Neural cell (in vitro differentiated cells): ENCODE results near the gene MAPK9. TPM values are rescaled to one million over a fixed set of nuclear protein-coding genes. Genes with fewer than 3 reads are reported as not detected.

ENCODE experiments used
- H2AFZ ChIP-seq: fragments of 200-600, 300-800 bp; sonication (generic), shearing (Covaris generic); 2 replicates; pipeline ENCODE4 v1.6.0; 2014; ENCODE audit warnings: low read depth, mild to moderate bottlenecking, antibody characterized with exemption, low read length, moderate library complexity
- H3F3A ChIP-seq: fragments of 200-600 bp; shearing (Covaris generic); 2 replicates; pipeline ENCODE4 v1.6.1; 2016; ENCODE audit warnings: mild to moderate bottlenecking, moderate library complexity, mixed read lengths, antibody characterized with exemption, low read length; ENCODE audit not compliant: insufficient read depth, poor library complexity, severe bottlenecking
- H3K27ac ChIP-seq: fragments of 200-600, 300-800 bp; sonication (generic), shearing (Covaris generic); 2 replicates; pipeline ENCODE4 v1.5.1; 2014; ENCODE audit warnings: mild to moderate bottlenecking, low read length, moderate library complexity
- H3K27me3 ChIP-seq: fragments of 300-800, 200-600 bp; sonication (generic), shearing (Covaris generic); 2 replicates; pipeline ENCODE4 v1.6.0; 2014; ENCODE audit warnings: mild to moderate bottlenecking, low read depth, low read length, moderate library complexity; ENCODE audit not compliant: insufficient read depth
- H3K36me3 ChIP-seq: fragments of 300-800, 200-600 bp; sonication (generic), shearing (Covaris generic); 2 replicates; pipeline ENCODE4 v1.5.1; 2014; ENCODE audit warnings: mild to moderate bottlenecking, antibody characterized with exemption, low read length, moderate library complexity; ENCODE audit not compliant: insufficient read depth
- H3K4me2 ChIP-seq: fragments of 300-800, 200-600 bp; sonication (generic), shearing (Covaris generic); 2 replicates; pipeline ENCODE4 v1.6.0; 2014; ENCODE audit warnings: mild to moderate bottlenecking, low read length
- H3K4me3 ChIP-seq: fragments of 300-800, 200-600 bp; sonication (generic), shearing (Covaris generic); 2 replicates; pipeline ENCODE4 v1.5.1; 2014; ENCODE audit warnings: mild to moderate bottlenecking, low read length, moderate library complexity
- H3K79me2 ChIP-seq: fragments of 200-600 bp; shearing (Covaris generic); replicated peaks from 2 replicates; pipeline ENCODE4 v1.6.0; 2014; ENCODE audit warnings: mild to moderate bottlenecking, low read length, moderate library complexity; ENCODE audit not compliant: insufficient read depth
- H3K9ac ChIP-seq: fragments of 300-800, 200-600 bp; sonication (generic), shearing (Covaris generic); 2 replicates; pipeline ENCODE4 v1.6.1; 2016; ENCODE audit warnings: mild to moderate bottlenecking, low read length, mixed read lengths
- H3K9me2 ChIP-seq: fragments of 200-600 bp; shearing (Covaris generic); 2 replicates; pipeline ENCODE4 v1.6.1; 2016; ENCODE audit warnings: mild to moderate bottlenecking, low read length, mixed read lengths; ENCODE audit not compliant: insufficient read depth
- H3K9me3 ChIP-seq: fragments of 200-600, 300-800 bp; sonication (generic), shearing (Covaris generic); 2 replicates; pipeline ENCODE4 v1.6.1; 2016; ENCODE audit warnings: mild to moderate bottlenecking, mixed run types, low read length, moderate library complexity, mixed read lengths
- H4K20me1 ChIP-seq: fragments of 200-600 bp; shearing (Covaris generic); 2 replicates; pipeline ENCODE4 v1.6.1; 2016; ENCODE audit warnings: mild to moderate bottlenecking, mixed run types; ENCODE audit not compliant: insufficient read depth
- EP300 ChIP-seq: fragments of 450-650 bp; conservative IDR thresholded peaks from 2 replicates; pipeline ENCODE4 v1.6.1; 2014; ENCODE audit warnings: antibody characterized with exemption, mild to moderate bottlenecking, moderate library complexity; ENCODE audit not compliant: poor library complexity, severe bottlenecking
- EZH2 ChIP-seq: fragments of 200-600, 300-800 bp; shearing (Covaris generic), sonication (generic); IDR thresholded peaks from 2 replicates; pipeline ENCODE4 v1.6.1; 2014; ENCODE audit warnings: antibody characterized with exemption, low read length, borderline replicate concordance, mild to moderate bottlenecking; ENCODE audit not compliant: insufficient read depth, poor library complexity, severe bottlenecking
- MXI1 ChIP-seq: fragments of 450-650 bp; conservative IDR thresholded peaks from 2 replicates; pipeline ENCODE4 v1.6.1; 2014; ENCODE audit warnings: antibody characterized with exemption, mild to moderate bottlenecking; ENCODE audit not compliant: poor library complexity, severe bottlenecking
- POLR2AphosphoS5 ChIP-seq: IDR thresholded peaks from 2 replicates; pipeline ENCODE4 v1.6.1; 2012
- RAD21 ChIP-seq: fragments of 450-650 bp; conservative IDR thresholded peaks from 2 replicates; pipeline ENCODE4 v1.6.1; 2014; ENCODE audit warnings: antibody characterized with exemption, mild to moderate bottlenecking, moderate library complexity
- SMC3 ChIP-seq: fragments of 450-650 bp; conservative IDR thresholded peaks from 2 replicates; pipeline ENCODE4 v1.6.1; 2014; ENCODE audit warnings: antibody characterized with exemption, mild to moderate bottlenecking, moderate library complexity; ENCODE audit not compliant: poor library complexity
- TAF1 ChIP-seq: IDR thresholded peaks from 2 replicates; pipeline ENCODE4 v1.6.1; 2012; ENCODE audit warnings: low read depth
- polyA plus RNA-seq: library from polyadenylated mRNA; depleted of rRNA; stranded (reverse); fragments of >200 nt; gene quantifications from 2 replicates; pipeline ENCODE4 v1.2.3, GENCODE V29; 2014
- TF ChIP-seq, protein P1 (sequence below): fragments of 450-650 bp; IDR thresholded peaks from 2 replicates; pipeline ENCODE4 v1.5.1; 2014; ENCODE audit warnings: antibody characterized with exemption, mild to moderate bottlenecking, moderate library complexity; ENCODE audit not compliant: poor library complexity, severe bottlenecking
- TF ChIP-seq, protein P2 (sequence below): IDR thresholded peaks from 2 replicates; pipeline ENCODE4 v1.6.1; 2012; ENCODE audit warnings: borderline replicate concordance

MAPK9 gene
- polyA plus RNA-seq, 1 donor from 2014 or later = 73.9 TPM

GRCh38 chr5:180193749-180194375 is 98.0 kb downstream of the MAPK9 start:
- H3K9me2 ChIP-seq = no peaks in the 10 kb centered on the region
- TF ChIP-seq EP300 (no peak), POLR2AphosphoS5 (no peak), EZH2 (no peak), MXI1 (no peak), RAD21 (no peak), SMC3 (no peak), TAF1 (no peak)
- TF ChIP-seq, protein P1, sequence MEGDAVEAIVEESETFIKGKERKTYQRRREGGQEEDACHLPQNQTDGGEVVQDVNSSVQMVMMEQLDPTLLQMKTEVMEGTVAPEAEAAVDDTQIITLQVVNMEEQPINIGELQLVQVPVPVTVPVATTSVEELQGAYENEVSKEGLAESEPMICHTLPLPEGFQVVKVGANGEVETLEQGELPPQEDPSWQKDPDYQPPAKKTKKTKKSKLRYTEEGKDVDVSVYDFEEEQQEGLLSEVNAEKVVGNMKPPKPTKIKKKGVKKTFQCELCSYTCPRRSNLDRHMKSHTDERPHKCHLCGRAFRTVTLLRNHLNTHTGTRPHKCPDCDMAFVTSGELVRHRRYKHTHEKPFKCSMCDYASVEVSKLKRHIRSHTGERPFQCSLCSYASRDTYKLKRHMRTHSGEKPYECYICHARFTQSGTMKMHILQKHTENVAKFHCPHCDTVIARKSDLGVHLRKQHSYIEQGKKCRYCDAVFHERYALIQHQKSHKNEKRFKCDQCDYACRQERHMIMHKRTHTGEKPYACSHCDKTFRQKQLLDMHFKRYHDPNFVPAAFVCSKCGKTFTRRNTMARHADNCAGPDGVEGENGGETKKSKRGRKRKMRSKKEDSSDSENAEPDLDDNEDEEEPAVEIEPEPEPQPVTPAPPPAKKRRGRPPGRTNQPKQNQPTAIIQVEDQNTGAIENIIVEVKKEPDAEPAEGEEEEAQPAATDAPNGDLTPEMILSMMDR = no peak
- TF ChIP-seq, protein P2, sequence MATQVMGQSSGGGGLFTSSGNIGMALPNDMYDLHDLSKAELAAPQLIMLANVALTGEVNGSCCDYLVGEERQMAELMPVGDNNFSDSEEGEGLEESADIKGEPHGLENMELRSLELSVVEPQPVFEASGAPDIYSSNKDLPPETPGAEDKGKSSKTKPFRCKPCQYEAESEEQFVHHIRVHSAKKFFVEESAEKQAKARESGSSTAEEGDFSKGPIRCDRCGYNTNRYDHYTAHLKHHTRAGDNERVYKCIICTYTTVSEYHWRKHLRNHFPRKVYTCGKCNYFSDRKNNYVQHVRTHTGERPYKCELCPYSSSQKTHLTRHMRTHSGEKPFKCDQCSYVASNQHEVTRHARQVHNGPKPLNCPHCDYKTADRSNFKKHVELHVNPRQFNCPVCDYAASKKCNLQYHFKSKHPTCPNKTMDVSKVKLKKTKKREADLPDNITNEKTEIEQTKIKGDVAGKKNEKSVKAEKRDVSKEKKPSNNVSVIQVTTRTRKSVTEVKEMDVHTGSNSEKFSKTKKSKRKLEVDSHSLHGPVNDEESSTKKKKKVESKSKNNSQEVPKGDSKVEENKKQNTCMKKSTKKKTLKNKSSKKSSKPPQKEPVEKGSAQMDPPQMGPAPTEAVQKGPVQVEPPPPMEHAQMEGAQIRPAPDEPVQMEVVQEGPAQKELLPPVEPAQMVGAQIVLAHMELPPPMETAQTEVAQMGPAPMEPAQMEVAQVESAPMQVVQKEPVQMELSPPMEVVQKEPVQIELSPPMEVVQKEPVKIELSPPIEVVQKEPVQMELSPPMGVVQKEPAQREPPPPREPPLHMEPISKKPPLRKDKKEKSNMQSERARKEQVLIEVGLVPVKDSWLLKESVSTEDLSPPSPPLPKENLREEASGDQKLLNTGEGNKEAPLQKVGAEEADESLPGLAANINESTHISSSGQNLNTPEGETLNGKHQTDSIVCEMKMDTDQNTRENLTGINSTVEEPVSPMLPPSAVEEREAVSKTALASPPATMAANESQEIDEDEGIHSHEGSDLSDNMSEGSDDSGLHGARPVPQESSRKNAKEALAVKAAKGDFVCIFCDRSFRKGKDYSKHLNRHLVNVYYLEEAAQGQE = no peak

GRCh38 chr5:180191716-180192115 is 100.2 kb downstream of the MAPK9 start:
- no peaks in the 10 kb centered on the region for H3F3A ChIP-seq
- no peaks in the 10 kb centered on the region for H3K27me3 ChIP-seq
- H4K20me1 ChIP-seq = no peaks in the 10 kb centered on the region
- H3K4me3 ChIP-seq = no peak overlapping the region
- H3K27ac ChIP-seq = no peak overlapping the region
- no peaks in the 10 kb centered on the region for H3K9me2 ChIP-seq
- no peaks in the 10 kb centered on the region for H3K79me2 ChIP-seq
- no peaks in the 10 kb centered on the region for H3K36me3 ChIP-seq
- TF ChIP-seq RAD21 (no peak), SMC3 (no peak)
- no peak overlapping the region for H3K4me2 ChIP-seq
- H3K9me3 ChIP-seq = peaks cover 4% of the 10 kb centered on the region
- H3K9ac ChIP-seq = no peak overlapping the region
- no peak overlapping the region for H2AFZ ChIP-seq

More at GRCh38 chr5:180193749-180194375, 98.0 kb downstream of the MAPK9 start:
- Histone ChIP-seq H3K27me3 (no peaks in the 10 kb centered on the region), H3F3A (no peaks in the 10 kb centered on the region), H3K36me3 (no peaks in the 10 kb centered on the region), H3K79me2 (no peaks in the 10 kb centered on the region), H2AFZ (no peak overlapping the region), H3K27ac (no peak overlapping the region), H4K20me1 (no peaks in the 10 kb centered on the region), H3K4me3 (no peak overlapping the region), H3K9ac (no peak overlapping the region), H3K4me2 (no peak overlapping the region), H3K9me3 (no peaks in the 10 kb centered on the region)
